Dermis blood vessel endothelial cell (primary cell): ENCODE measurements around the gene GRIN3B. TPM values are rescaled to one million over a fixed set of nuclear protein-coding genes. Genes with fewer than 3 reads are reported as not detected.

Experiments used
- total RNA-seq: library from RNA; depleted of rRNA; stranded (reverse); fragments of >200 nt; gene quantifications from 2 replicates; pipeline ENCODE4 v1.2.3, GENCODE V29; 2014

Gene GRIN3B
- total RNA-seq, 1 donor from 2014 or later: 1.0 TPM

Other genes with a start within 250 kb of the GRIN3B start
- 0.05 TPM in 1 of 2 replicates, not detected in the other for gene MISP, start 249.3 kb upstream of the GRIN3B start, total RNA-seq
- 123 and 212 TPM in 2 replicates for gene PTBP1, start 203.0 kb upstream of the GRIN3B start, total RNA-seq
- under 0.01 TPM in 1 of 2 replicates, not detected in the other for gene PLPPR3, start 178.5 kb upstream of the GRIN3B start, total RNA-seq
- gene AZU1, start 172.6 kb upstream of the GRIN3B start, total RNA-seq: not detected in 2 replicates
- gene PRTN3, start 159.4 kb upstream of the GRIN3B start, total RNA-seq: not detected in 2 replicates
- gene ELANE, start 148.1 kb upstream of the GRIN3B start, total RNA-seq: not detected in 2 replicates
- gene CFD, start 140.8 kb upstream of the GRIN3B start, total RNA-seq: 2.5 TPM in 1 of 2 replicates, not detected in the other
- 40.5 and 64.0 TPM in 2 replicates for gene MED16, start 107.2 kb upstream of the GRIN3B start, total RNA-seq
- gene RNU6-9, start 106.9 kb upstream of the GRIN3B start, total RNA-seq: not detected in 2 replicates
- gene R3HDM4, start 87.2 kb upstream of the GRIN3B start, total RNA-seq: 36.9 and 47.0 TPM in 2 replicates
- not detected in 2 replicates for gene KISS1R, start 83.1 kb upstream of the GRIN3B start, total RNA-seq
- gene ARID3A, start 74.4 kb upstream of the GRIN3B start, total RNA-seq: 9.0 and 9.7 TPM in 2 replicates
- 69.9 and 83.3 TPM in 2 replicates for gene WDR18, start 16.1 kb upstream of the GRIN3B start, total RNA-seq
- gene TMEM259, start 20.7 kb downstream of the GRIN3B start, total RNA-seq: 67.2 and 78.9 TPM in 2 replicates
- gene RNU6-2, start 21.1 kb downstream of the GRIN3B start, total RNA-seq: not detected in 2 replicates
- gene CNN2, start 26.2 kb downstream of the GRIN3B start, total RNA-seq: 108 and 253 TPM in 2 replicates
- gene ABCA7, start 39.7 kb downstream of the GRIN3B start, total RNA-seq: 9.4 and 10.0 TPM in 2 replicates
- gene ARHGAP45, start 66.7 kb downstream of the GRIN3B start, total RNA-seq: 40.3 and 55.5 TPM in 2 replicates
- gene POLR2E, start 95.0 kb downstream of the GRIN3B start, total RNA-seq: 71.5 and 193 TPM in 2 replicates
- 281 and 591 TPM in 2 replicates for gene GPX4, start 103.6 kb downstream of the GRIN3B start, total RNA-seq
- gene SBNO2, start 173.8 kb downstream of the GRIN3B start, total RNA-seq: 37.1 and 52.2 TPM in 2 replicates
- 107 and 108 TPM in 2 replicates for gene STK11, start 205.4 kb downstream of the GRIN3B start, total RNA-seq
- 2.7 and 2.8 TPM in 2 replicates for gene CBARP, start 237.6 kb downstream of the GRIN3B start, total RNA-seq
- gene ATP5F1D, start 241.3 kb downstream of the GRIN3B start, total RNA-seq: 19.9 and 31.1 TPM in 2 replicates
- gene MIDN, start 248.2 kb downstream of the GRIN3B start, total RNA-seq: 22.1 and 27.9 TPM in 2 replicates